Measurements from ENCODE around the gene ESRRB.

Gene ESRRB

DNA sequence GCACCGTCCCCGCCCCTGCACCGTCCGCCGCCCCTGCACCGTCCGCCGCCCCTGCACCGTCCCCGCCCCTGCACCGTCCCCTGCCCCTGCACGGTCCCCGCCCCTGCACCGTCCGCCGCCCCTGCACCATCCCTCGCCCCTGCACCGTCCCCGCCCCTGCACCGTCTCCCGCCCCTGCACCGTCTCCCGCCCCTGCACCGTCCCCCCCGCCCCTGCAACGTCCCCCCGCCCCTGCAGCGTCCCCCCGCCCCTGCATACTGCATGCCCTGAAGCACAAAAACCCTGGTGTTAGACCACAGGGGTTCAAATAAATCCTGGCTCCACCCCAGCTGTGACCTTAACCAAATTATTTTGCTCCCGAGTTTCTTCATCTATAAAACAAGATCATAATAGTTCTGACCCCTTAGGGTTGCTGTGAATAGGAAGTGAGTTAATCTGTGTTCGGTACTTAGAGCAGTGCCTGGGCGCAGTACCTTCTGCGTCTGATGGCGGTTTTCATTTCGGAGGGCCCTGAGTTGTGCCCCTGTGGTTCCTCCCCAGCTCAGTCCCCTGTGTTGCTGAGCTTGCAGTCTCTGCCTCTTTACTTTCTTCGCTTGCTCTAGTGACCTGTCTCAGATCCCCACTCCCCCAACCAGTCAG is 38.1 kb downstream of the ESRRB start:
- DNase-seq (ENCODE audit: low read depth): no peak
- TF ChIP-seq, protein P1, sequence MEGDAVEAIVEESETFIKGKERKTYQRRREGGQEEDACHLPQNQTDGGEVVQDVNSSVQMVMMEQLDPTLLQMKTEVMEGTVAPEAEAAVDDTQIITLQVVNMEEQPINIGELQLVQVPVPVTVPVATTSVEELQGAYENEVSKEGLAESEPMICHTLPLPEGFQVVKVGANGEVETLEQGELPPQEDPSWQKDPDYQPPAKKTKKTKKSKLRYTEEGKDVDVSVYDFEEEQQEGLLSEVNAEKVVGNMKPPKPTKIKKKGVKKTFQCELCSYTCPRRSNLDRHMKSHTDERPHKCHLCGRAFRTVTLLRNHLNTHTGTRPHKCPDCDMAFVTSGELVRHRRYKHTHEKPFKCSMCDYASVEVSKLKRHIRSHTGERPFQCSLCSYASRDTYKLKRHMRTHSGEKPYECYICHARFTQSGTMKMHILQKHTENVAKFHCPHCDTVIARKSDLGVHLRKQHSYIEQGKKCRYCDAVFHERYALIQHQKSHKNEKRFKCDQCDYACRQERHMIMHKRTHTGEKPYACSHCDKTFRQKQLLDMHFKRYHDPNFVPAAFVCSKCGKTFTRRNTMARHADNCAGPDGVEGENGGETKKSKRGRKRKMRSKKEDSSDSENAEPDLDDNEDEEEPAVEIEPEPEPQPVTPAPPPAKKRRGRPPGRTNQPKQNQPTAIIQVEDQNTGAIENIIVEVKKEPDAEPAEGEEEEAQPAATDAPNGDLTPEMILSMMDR (IDR thresholded peaks at IDR 0.05; ENCODE audit: insufficient read depth, low read depth, low read length, missing control alignments): no peak
- H3K4me3 ChIP-seq (ENCODE audit: low read depth, low read length): no peak overlapping the region

DNA sequence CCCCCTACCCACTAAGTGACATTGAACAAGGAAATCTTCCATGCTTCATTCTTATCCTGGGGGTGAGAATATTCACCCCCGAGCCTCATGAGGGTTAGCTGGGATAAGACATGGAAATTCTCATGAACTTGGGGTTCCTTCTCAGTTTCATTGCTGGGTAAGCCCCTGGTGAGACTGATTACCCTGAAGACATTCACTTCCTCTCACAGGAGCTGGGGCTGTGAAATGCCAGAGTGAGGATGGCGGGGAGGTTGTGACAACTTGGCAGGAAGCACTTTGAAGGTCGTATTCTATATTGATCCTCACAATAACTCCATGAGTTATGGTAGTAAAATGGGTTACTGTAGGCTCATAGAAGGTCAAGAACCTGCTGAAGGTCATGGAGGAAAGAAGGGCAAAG is 43.5 kb downstream of the ESRRB start:
- TF ChIP-seq, protein P1 (IDR thresholded peaks at IDR 0.05; ENCODE audit: insufficient read depth, low read depth, low read length, missing control alignments): no peak
- H3K4me3 ChIP-seq (ENCODE audit: low read depth, low read length): no peak overlapping the region
- DNase-seq (ENCODE audit: low read depth): no peak

DNA sequence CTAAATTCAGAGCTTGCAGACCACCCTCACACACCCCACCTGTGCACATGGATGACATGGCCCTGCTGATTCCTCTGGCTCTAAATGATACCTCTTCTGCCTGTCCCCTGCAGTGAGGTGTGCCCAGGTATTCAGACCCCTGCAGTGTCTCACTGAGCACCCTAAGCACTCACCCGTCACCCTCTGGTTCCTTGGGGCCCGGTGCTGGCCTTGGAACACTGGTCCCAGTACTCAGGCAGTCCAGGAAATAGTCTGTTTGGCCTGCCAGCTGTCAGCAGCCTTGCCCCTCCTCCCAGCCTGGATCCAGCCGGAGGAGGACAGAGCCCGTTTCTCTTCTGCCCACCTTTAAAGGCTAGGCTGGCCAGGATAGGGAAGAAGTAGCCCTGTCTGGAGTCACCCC is 44.9 kb downstream of the ESRRB start:
- H3K4me3 ChIP-seq (ENCODE audit: low read depth, low read length): no peak overlapping the region
- TF ChIP-seq, protein P1 (IDR thresholded peaks at IDR 0.05; ENCODE audit: insufficient read depth, low read depth, low read length, missing control alignments): no peak
- no peak for DNase-seq (ENCODE audit: low read depth)

DNA sequence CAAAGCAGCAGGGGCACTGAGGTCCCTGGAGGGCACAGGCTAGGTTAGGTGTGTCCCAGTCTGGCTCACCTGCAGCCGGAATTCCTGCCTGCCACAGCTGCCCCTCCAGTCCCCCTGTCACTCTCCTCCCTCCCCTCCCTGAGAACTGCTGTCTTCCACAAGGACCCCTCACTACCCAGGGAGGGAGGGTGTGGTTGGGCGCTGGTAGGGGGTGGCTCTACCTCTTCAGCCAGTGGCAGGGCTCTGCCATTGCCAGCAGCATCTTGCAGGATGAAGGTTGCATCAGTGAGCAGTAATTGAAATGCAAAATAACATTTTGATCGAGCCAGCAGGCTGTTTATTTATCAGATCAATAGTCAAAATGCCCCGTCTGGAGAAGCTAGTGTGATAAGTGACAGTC is 45.7 kb downstream of the ESRRB start:
- DNase-seq (ENCODE audit: low read depth): no peak
- H3K4me3 ChIP-seq (ENCODE audit: low read depth, low read length): no peak overlapping the region
- TF ChIP-seq, protein P1 (IDR thresholded peaks at IDR 0.05; ENCODE audit: insufficient read depth, low read depth, low read length, missing control alignments): no peak

DNA sequence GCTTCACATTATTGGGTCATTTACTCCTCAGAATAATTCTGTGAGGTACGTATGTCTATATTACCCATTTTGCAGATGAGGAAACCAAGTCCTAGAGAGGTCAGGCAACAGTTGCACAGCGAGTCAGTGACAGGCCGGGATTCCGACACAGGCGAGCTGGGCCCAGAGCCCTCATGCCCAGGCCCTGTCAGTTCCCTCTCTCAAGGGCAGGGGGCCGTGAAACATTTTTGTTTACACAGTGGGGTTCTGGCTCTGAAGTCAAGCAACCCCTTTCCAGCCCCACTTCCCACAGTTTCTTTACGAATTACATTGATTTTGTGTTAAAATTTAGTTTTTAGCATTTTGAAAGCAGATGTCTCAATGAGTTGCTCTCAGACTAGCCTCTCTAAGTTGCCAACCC is 46.7 kb downstream of the ESRRB start:
- TF ChIP-seq, protein P1 (IDR thresholded peaks at IDR 0.05; ENCODE audit: insufficient read depth, low read depth, low read length, missing control alignments): no peak
- no peak for DNase-seq (ENCODE audit: low read depth)

DNA sequence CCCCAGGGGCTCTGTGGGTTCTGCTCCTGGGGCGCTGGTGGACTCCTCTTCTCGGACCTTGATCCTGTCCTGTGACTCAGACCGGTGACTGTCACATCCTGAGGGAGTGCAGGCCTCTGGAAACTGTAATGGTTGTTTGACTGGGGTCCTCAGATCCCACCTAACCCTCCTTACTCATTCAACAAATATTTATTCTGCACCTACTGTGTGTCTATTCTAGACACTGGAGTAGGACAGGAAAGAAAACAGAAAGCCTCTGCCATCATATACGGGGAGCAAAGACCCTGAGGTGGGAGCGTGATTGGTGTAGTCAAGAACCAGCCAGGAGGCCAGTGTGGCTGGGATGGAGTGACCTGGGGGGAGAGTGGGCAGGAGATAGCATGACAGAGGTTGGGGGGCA is 47.6 kb downstream of the ESRRB start:
- DNase-seq (ENCODE audit: low read depth): no peak
- no peak overlapping the region for H3K4me3 ChIP-seq (ENCODE audit: low read depth, low read length)
- TF ChIP-seq, protein P1 (IDR thresholded peaks at IDR 0.05; ENCODE audit: insufficient read depth, low read depth, low read length, missing control alignments): no peak

More for the DNA sequence above, 46.7 kb downstream of the ESRRB start:
- H3K4me3 ChIP-seq (ENCODE audit: low read depth, low read length): no peak overlapping the region

DNA sequence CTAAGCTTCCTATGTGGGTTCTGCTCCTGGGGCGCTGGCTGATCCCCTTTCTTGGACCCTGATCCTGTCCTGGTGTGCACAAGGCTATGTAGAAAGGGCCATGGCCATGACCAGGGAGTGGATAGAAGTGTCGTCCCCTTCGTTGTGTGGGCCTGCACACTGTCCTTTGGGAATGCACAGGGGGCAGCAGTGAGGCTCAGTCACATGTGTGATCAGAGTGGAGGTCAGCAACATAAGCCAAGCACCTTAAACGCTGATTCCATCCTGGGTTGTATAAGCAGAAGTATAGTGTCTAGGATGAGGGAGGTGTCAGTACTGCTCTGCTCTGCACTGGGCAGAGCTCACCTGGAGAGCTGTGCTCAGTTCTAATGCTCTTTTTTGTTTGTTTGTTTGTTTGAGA is 48.4 kb downstream of the ESRRB start:
- TF ChIP-seq, protein P1 (IDR thresholded peaks at IDR 0.05; ENCODE audit: insufficient read depth, low read depth, low read length, missing control alignments): no peak
- no peak for DNase-seq (ENCODE audit: low read depth)
- no peak overlapping the region for H3K4me3 ChIP-seq (ENCODE audit: low read depth, low read length)
